Fibroblast of skin of left biceps (primary cell): Measurements from ENCODE around the gene NQO1.

Experiments used
- DNase-seq, 2 experiments: peaks; one replicate each; pipeline ENCODE4 v3.0.0-alpha.2; 2013; ENCODE audit warnings: low read depth in 2 of 2

Gene NQO1

GRCh38 chr16:69706256-69706974 lies 19.9 kb downstream of the NQO1 start:
- no peak for DNase-seq

GRCh38 chr16:69703638-69704037 lies 22.7 kb downstream of the NQO1 start:
- no peak for DNase-seq

GRCh38 chr16:69701866-69702265 lies 24.5 kb downstream of the NQO1 start:
- no peak for DNase-seq

GRCh38 chr16:69701452-69701851 lies 24.9 kb downstream of the NQO1 start:
- DNase-seq: no peak

GRCh38 chr16:69699915-69700314 lies 26.4 kb downstream of the NQO1 start:
- no peak for DNase-seq

GRCh38 chr16:69698404-69698803 lies 28.0 kb downstream of the NQO1 start:
- no peak for DNase-seq

GRCh38 chr16:69693916-69694315 lies 32.4 kb downstream of the NQO1 start:
- no peak for DNase-seq

GRCh38 chr16:69691980-69692911 lies 34.1 kb downstream of the NQO1 start:
- DNase-seq: no peak

- no peak for DNase-seq
Measured at GRCh38 chr16:69688589-69688988, 37.8 kb downstream of the NQO1 start.

GRCh38 chr16:69680358-69680757 lies 46.0 kb downstream of the NQO1 start:
- DNase-seq: no peak

- no peak for DNase-seq
Measured at GRCh38 chr16:69672998-69673713, 53.2 kb downstream of the NQO1 start.

GRCh38 chr16:69672315-69672997 lies 53.9 kb downstream of the NQO1 start:
- no peak for DNase-seq

GRCh38 chr16:69669577-69669976 lies 56.8 kb downstream of the NQO1 start:
- DNase-seq: no peak

- DNase-seq: no peak
Measured at GRCh38 chr16:69663846-69664245, 62.5 kb downstream of the NQO1 start.

- no peak for DNase-seq
Measured at GRCh38 chr16:69662901-69663300, 63.5 kb downstream of the NQO1 start.

- DNase-seq: no peak
Measured at GRCh38 chr16:69660166-69660565, 66.2 kb downstream of the NQO1 start.
